NCI-H2029 (cell line): ENCODE measurements around the gene MKRN2OS.

ENCODE experiments used
- DNase-seq: peaks from one replicate; lab custom pipeline; 2025; lab: John Stamatoyannopoulos, UW

Gene MKRN2OS

DNA sequence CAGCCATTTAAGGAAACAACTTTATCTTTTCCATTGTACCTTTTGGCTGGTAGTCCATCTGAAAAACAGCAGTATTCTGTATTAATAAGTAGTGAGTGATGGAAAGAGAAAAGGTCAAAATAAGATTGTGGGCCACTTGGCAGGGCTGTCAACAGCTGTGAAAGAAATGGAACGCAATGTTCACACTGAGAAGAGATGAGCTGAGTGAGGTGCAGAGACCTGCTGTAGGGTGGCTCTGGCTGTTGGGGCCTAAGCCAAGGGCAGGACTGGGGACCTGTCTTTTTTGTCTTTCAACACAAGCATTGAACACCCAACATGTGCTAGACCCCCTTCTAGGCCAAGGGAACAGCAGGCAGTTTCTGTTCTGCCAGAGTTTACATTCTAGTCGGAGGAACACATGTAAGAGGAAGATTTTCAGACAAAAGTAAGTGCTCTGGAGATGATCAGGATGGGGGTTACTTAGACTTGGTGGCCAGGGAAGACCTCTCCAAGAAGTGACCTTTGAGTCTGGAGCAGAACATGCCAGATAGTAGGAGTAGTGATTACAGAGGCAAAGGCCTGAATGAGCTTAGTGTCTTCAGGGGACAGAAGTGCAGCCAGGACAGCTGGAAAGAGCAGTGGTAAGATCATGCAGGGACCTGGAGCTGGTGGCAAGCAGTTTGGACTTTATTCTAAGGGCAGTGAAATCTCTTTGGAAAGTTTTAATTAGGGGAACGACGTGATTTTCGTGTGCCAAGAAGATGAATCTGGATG, 31.4 kb downstream of the MKRN2OS start:
- DNase-seq = no peak

DNA sequence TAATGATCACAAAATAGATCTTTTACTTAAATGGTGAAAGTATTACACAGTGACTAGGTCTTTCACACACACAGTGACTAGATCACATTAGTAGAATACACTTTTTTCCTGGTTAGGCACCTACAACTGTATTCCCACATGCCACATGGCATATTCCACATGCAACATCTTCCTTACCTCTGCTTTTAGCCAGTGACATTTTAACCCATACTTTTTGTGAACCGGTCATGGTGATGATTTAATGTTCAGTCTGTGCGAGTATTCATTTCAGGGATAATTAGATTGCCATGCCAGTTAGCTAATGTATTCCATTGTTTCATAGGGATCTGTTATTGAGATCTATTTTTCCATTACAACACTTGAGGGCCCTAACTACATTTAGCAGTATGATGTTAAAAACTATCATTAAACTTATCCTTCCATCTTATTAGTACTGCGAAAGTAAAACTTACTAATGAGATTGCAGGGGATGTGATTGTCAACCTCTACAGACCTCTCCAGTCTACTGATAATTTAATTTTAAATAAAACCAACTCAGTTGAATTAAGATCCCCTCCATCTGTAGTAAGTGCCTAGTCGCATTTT, 32.7 kb downstream of the MKRN2OS start:
- DNase-seq = no peak

DNA sequence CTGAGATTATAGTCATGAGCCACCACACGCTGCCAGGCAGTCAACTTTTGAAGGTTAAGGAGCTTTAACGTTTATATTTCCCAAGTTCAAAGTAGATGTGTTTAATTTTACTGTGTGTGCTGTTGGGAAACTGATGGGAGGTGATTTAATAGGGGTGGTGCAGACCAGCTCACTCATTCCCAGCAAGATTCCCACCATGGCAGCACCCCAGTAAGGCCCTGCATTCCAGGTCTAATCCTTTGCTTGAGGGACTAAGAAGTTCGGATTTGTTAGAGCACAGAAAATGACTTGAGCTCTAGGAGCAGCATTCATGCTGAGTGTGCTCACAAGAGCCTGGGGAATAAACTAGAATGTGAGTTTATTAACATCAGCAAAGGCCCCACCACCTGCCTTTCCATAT, 35.8 kb downstream of the MKRN2OS start:
- no peak for DNase-seq

DNA sequence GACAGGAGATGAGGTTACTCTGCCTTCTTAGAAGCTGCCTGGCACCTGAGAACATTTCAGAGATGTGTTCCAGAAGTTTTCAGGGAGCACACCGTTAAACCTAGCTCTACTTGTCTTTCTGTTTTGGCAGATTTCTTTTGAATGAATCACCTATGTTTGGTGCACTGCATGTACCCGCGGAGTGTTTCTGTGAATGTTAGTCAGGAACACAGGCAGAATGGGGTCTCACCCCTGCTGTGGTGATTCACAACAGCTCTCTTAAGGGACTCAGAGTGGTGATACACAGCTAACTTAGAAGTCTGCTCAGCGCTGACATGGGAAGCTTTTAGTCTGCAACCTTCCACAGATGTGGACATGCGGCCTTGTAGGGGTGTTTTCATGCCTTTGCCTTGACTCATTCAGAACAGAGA, 37.0 kb downstream of the MKRN2OS start:
- DNase-seq = no peak

DNA sequence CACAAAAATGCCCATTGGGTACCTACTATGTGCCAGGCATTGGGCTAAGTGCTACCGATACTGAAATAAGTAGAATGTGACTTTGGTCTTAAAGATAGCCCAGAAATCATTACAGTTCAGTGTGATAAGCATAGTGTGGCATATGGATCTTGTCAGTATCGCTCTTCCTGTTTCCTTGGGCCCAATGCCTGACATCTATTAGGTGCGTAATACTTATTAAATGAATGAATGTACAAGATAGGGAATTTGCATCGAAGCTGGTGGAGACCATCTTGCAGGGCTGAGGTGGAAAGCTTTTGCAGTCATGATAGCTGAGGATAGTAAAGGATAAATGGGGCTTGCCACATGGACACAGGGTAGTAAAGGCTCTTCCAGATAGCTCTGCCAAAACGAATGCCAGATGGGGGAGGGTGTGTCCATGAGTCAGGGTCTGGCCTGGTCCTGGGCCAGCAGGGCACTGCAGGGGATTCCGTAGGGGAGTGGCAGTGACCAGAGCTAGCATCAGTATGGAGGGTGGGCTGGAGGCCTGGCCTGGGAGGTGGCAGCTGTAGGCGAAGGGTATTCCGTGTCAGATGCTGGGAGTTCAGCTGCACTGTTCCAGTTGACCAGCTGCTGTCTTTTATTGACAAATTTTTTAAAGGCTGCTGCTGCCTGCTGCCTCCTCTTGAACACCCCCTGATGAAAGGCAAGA, 37.6 kb downstream of the MKRN2OS start:
- no peak for DNase-seq

DNA sequence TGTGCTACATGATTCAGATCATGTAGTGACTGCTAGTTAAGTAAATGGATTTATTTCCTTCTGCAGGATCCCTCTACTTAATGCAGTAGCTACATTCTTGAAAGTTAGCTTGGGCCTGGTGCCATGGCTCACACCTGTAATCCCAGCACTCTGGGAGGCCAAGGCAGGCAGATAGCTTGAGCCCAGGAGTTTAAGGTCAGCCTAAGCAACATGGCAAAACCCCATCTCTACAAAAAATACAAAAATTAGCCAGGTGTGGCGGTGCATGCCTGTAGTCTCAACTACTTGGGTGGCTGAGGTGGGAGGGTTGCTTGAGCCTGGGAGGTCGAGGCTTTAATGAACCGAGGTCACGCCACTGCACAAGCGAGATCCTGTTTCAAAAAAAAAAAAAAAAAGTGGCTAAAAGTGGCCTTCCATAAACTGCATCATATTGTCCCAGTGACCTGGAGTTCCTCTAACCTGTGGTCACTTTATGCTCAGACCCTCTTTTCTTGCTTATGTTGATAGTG, 39.0 kb downstream of the MKRN2OS start:
- no peak for DNase-seq

DNA sequence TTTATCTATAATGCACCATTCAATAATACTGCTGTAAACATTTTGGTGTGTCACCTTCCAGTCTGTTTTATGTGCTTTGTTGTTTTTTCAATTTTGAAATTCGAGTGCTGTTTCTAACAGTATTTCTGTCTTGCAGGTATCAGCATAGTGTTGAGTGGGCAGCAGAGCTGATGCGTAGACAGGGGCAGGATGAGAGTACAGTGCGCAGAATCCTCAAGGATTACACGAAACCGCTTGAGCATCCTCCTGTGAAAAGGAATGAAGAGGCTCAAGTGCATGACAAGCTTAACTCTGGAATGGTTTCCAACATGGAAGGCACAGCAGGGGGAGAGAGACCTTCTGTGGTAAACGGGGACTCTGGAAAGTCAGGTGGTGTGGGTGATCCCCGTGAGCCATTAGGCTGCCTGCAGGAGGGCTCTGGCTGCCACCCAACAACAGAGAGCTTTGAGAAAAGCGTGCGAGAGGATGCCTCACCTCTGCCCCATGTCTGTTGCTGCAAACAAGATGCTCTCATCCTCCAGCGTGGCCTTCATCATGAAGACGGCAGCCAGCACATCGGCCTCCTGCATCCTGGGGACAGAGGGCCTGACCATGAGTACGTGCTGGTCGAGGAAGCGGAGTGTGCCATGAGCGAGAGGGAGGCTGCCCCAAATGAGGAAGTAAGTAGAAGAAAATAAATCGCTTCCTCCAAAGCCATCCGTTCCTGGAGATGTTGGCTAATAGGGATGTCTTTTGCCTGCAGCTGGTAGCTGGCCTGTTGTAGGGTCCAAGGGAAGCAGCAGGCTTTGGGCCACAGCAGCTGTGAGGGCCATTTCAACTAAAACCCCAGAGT, 42.0 kb downstream of the MKRN2OS start:
- no peak for DNase-seq

DNA sequence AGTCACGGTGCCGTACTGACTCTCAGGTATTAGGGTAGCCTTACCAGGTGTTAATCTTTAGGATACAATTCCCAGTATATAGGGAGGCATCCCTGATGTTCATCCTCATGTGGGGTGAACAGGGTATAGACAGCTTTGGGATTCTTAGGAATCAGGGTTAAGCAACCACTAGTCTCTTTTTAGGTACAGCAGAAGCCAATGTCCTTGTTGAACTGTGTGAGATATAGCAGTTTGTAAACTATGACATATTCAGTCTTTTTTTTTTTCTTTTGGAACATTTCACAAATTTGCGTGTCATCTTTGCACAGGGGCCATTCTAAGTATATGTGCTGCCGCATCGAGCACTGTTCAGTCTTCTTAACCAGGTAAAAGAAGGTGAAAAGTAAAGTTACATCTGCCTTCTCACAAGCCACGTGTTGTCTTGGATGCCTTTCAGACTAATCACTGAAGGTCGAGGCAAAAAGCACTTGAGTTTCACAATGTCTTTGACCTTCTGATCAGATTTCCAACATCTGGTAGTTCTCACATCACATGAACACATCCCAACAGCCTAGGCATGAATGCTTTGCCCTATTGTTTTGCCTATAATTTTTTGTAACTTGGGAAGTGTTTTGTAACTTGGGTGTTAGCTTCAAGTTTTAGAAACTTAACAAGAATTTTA, 43.8 kb downstream of the MKRN2OS start:
- no peak for DNase-seq

DNA sequence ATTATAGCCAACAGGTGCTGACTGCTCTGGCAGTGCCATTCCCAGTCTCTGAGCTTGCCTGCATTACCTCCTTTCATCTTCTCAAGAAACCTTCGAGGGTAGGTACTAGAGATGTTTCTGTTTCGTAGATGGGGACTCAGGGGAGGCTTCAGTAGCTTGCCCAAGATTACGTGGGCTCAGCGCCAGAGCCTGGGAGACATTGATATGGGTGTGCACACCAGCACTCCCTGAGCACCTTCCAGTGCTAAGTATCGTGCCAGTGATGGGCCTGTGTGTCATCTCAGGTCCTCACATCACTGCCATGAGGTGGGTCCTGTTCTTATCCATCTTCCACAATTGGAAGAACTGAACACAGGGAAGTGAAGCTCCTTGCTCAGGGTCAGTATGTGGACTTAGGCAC, 45.8 kb downstream of the MKRN2OS start:
- no peak for DNase-seq

DNA sequence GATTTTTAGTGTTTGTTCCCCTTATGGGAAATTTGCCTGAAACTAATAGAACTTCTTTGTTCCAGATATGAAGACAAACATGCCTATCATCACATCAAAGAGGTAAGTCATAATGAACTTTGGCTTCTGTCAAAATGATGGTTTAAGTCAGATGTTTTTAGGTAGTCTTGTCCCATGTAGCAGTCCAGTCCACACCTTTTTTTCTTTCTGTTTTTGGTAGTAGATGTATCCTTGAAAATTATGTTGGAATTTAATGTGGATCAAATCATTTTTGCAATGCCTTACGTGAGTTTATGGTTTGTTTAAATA, 48.9 kb downstream of the MKRN2OS start:
- no peak for DNase-seq

DNA sequence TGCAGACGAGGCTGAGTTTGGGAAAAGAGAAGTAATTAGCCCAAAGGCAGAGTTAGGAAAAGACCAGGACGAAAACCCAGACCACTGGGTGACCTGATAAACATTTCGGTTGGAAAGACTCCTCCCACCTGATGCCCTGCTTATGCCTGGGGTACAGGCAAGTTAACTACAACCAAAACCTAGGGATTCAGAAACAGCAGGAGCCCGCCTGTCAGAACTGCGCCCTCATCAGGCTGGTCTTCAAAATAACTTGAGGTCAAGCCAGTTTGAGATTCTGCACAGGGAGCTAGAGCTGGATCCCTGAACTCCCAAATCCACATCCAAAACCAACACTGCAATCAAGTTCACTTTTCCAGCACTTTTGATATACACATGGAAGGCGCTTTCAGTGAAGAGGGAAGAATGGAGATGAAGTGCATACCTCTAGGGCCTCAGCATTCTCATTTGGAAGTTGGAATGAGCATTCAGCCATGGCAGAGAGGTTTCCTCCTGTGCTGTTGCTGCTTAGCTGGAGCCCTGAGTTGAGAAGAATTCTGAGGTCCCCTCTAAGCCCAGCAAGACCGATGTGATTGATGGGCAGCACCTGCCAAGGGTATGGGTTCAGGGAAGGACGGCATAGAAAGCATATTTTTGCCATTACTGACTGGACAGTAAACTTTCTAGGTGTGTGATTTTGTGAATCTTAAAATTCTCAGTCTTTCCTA, 49.4 kb downstream of the MKRN2OS start:
- no peak for DNase-seq

DNA sequence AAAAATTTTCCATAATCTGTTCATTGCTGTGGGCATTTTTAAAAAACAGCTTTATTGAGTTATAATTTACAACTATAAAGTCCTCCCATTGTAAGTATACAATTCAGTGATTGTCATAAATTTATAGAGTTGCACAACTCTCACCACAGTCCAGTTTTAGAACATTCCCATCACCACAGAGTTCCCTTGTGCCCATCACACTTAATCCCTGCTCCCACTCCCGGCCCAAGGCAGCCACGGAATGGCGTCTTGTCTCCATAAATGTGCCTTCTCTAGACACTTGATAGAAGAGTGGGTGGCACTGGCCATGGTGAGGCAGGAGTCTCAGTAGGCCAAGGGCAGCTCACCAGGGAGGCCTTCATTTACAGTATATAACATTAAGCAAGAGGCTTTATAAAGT, 54.8 kb downstream of the MKRN2OS start:
- no peak for DNase-seq

DNA sequence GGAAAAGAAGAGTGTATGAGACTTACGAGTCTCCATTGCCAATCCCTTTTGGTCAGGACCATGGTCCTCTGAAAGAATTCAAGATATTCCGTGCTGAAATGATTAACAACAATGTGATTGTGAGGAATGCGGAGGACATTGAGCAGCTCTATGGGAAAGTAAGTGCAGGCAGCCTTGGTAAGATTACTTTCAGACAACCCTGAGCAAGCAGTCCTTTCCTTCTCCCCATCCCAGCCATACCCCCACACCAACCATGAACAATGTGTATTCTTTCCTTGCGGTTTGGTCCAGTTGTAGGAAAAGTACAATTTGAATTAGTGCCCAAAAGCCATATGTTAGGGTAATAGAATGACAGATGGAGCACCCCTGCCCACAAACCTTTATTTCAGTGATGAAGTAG, 55.5 kb downstream of the MKRN2OS start:
- DNase-seq = no peak
